HG03159 (cell line): ENCODE measurements around the gene HPCA.

Source experiments
- ATAC-seq: cut with Tn5 transposase; IDR thresholded peaks from one replicate; pipeline ENCODE4 v1.9.1; 2021; ENCODE audit warnings: mild to moderate bottlenecking, moderate library complexity; ENCODE audit not compliant: unreplicated experiment

The HPCA gene

GRCh38 chr1:32888677-32889420 is 2.6 kb downstream of the HPCA start:
- ATAC-seq, result no peak

GRCh38 chr1:32889731-32890278 is 3.5 kb downstream of the HPCA start:
- ATAC-seq, result no peak

GRCh38 chr1:32890516-32891240 is 4.4 kb downstream of the HPCA start:
- ATAC-seq, result no peak

- no peak for ATAC-seq
These were observed 4.9 kb downstream of the HPCA start for GRCh38 chr1:32891241-32891570.

- ATAC-seq, result no peak
These were observed 5.3 kb downstream of the HPCA start for GRCh38 chr1:32891630-32892029.

- ATAC-seq, result no peak
These were observed 6.3 kb downstream of the HPCA start for GRCh38 chr1:32892368-32893197.

GRCh38 chr1:32893198-32894018 is 7.1 kb downstream of the HPCA start:
- ATAC-seq, result no peak

- no peak for ATAC-seq
These were observed 7.8 kb downstream of the HPCA start for GRCh38 chr1:32894019-32894600.

GRCh38 chr1:32894681-32895080 is 8.4 kb downstream of the HPCA start:
- no peak for ATAC-seq

- no peak for ATAC-seq
These were observed 9.3 kb downstream of the HPCA start for GRCh38 chr1:32895325-32896215.

GRCh38 chr1:32896451-32896850 is 10.2 kb downstream of the HPCA start:
- ATAC-seq, result no peak

GRCh38 chr1:32897082-32898049 is 11.1 kb downstream of the HPCA start:
- no peak for ATAC-seq

- no peak for ATAC-seq
These were observed 11.8 kb downstream of the HPCA start for GRCh38 chr1:32898056-32898455.

- no peak for ATAC-seq
These were observed 12.7 kb downstream of the HPCA start for GRCh38 chr1:32898958-32899357.

GRCh38 chr1:32899586-32900296 is 13.4 kb downstream of the HPCA start:
- ATAC-seq, result no peak

GRCh38 chr1:32900371-32900955 is 14.2 kb downstream of the HPCA start:
- ATAC-seq, result no peak
